Thyroid gland (tissue), 4 donors: ENCODE results near the gene GGT6. TPM values are rescaled to one million over a fixed set of nuclear protein-coding genes. Genes with fewer than 3 reads are reported as not detected.
A peak's percentile ranks its signal among the peaks of the same experiment; 100 is the strongest.

Experiments
- DNase-seq, 2 donors: peaks; one replicate each; pipeline ENCODE4 v3.0.0-alpha.2; 2019
- H3K27ac ChIP-seq, 3 donors: fragments of 200-600 bp; sonication (generic); 1 replicate in 2 of 3; 2 replicates in 1 of 3; pipeline ENCODE4 v1.5.1; 2016 to 2019; ENCODE audit warnings: mild to moderate bottlenecking in 1 of 3, moderate library complexity in 1 of 3
- H3K27me3 ChIP-seq: fragments of 200-600 bp; sonication (generic); one replicate; pipeline ENCODE4 v1.5.1; 2019
- H3K36me3 ChIP-seq, 2 donors: fragments of 200-600 bp; sonication (generic); one replicate each; pipeline ENCODE4 v1.5.1; 2016 to 2019
- H3K4me1 ChIP-seq, 2 donors: fragments of 200-600 bp; sonication (generic); one replicate each; pipeline ENCODE4 v1.5.1; 2017 to 2019
- H3K4me3 ChIP-seq, 3 donors: fragments of 200-600 bp; sonication (generic); replicated peaks in 1 of 3; 1 replicate in 2 of 3; 2 replicates in 1 of 3; pipeline ENCODE4 v1.5.1; 2016; ENCODE audit warnings: mild to moderate bottlenecking in 1 of 3
- H3K9me3 ChIP-seq: fragments of 200-600 bp; sonication (generic); one replicate; pipeline ENCODE4 v1.5.1; 2017
- CTCF ChIP-seq, 6 experiments: fragments of 200-600 bp in 3 of 6; fragments of 450-650 bp in 3 of 6; sonication (generic) in 3 of 6; IDR thresholded peaks; one replicate each; pipeline ENCODE4 v1.5.1; 2016 to 2019; ENCODE audit warnings: antibody characterized with exemption in 6 of 6, mild to moderate bottlenecking in 2 of 6, inconsistent platforms in 1 of 6, moderate library complexity in 1 of 6
- POLR2A ChIP-seq, 2 donors: fragments of 450-650 bp; IDR thresholded peaks; one replicate each; pipeline ENCODE4 v1.6.1; 2017; ENCODE audit warnings: antibody characterized with exemption in 2 of 2, mild to moderate bottlenecking in 2 of 2, moderate library complexity in 1 of 2
- WGBS, 2 donors: methylation state at CpG; one replicate each; pipeline ENCODE4 v1.1.5; 2017; 5-methylcytosine and 5-hydroxymethylcytosine counted together
- intact Hi-C: fragments of 100-400 bp; cut with DNase I; formaldehyde crosslinking; loops from one replicate; pipeline ENCODE4 v1.15.1; 2023
- total RNA-seq, 4 donors: library from RNA; depleted of rRNA; stranded (reverse); fragments of >200 nt; gene quantifications; one replicate each; pipeline ENCODE4 v1.2.3, GENCODE V29; 2016

GGT6 gene
- total RNA-seq, 4 donors from 2014 or later: 0.56 to 1.3 TPM; not detected in 2

DNA sequence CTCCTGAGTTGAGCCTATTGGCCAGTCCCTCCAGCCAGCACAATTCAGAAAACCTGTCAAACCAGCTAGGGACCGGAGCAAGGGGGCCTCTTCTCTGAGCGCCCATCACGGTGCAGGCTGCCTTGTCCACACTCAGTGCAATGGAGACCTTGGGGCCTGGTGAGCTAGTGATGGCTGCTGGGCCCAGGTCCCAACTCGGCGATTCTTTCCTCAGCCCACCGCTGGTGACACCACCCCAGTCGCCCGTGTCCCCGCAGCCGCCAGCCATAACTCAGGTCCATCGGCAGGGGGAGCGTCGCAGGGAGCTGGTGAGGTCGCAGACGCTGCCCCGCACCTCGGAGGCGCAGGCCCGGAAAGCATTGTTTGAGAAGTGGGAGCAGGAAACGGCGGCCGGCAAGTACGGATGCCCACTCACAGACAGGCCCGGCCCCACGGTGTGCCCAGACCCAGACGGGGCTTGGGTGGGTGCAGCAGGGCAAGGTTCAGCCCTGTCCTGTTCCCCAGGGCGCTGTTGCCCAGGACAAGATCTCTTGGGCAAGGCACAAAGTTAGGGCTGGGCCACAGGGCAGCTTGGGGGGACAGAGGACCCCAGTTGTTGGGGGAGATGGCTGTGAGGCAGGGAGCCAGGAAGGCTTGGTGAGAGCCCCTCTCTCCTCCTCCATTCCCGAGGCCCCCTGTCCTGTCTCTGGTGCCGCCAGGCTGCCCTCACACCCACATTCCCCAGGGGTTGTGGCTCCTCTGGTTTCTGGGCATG, 34.7 kb upstream of the GGT6 start:
- Histone ChIP-seq H3K4me3 (no peak overlapping the region), H3K36me3 (no peaks in the 10 kb centered on the region), H3K9me3 (no peaks in the 10 kb centered on the region), H3K4me1 (no peaks in the 10 kb centered on the region), H3K27ac (no peak overlapping the region), H3K27me3 (no peaks in the 10 kb centered on the region)
- intact Hi-C loops: no loop called here
- DNase-seq: peak; percentile 13 to 22
- 34 to 70% methylated on average over 6 to 13 of the region's 29 CpGs for whole genome bisulfite sequencing, 2 donors
- TF ChIP-seq CTCF (IDR thresholded peaks at IDR 0.05): peak in 3 of 6 experiments; percentile 7 to 39 (median 36)
- no peak for TF ChIP-seq POLR2A (IDR thresholded peaks at IDR 0.05)

DNA sequence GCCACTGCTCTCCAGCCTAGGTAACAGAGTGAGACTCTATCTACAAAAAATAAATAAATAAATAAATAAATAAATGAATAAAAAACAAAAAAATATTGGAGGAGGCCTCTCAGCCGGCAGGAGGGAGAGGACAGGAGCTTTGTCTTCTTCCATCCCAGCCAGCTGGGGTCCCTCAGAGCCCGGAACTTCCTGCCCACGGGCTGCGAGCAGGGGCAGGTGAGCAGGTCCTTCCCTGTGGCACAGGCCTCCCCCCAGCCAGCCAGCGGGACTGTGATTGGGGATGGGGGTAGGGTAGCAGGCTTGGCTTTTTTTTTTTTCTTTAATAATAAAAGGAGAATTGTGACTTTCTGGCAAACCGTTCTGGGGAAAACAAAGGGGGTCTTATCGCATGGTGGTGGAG, 34.0 kb upstream of the GGT6 start:
- intact Hi-C loops: no loop called here
- Histone ChIP-seq H3K4me3 (no peak overlapping the region), H3K27me3 (no peaks in the 10 kb centered on the region), H3K9me3 (no peaks in the 10 kb centered on the region), H3K27ac (no peak overlapping the region), H3K36me3 (no peaks in the 10 kb centered on the region), H3K4me1 (no peaks in the 10 kb centered on the region)
- DNase-seq: no peak
- 83 to 85% methylated on average over 7 of the region's 7 CpGs for WGBS, 2 donors
- TF ChIP-seq POLR2A (IDR thresholded peaks at IDR 0.05) (no peak), CTCF (IDR thresholded peaks at IDR 0.05) (no peak)

- no peak for DNase-seq
- no peak overlapping the region for H3K27ac ChIP-seq
- H3K9me3 ChIP-seq: no peaks in the 10 kb centered on the region
Measured at GRCh38 chr17:4593021-4593421, 32.6 kb upstream of the GGT6 start.

DNA sequence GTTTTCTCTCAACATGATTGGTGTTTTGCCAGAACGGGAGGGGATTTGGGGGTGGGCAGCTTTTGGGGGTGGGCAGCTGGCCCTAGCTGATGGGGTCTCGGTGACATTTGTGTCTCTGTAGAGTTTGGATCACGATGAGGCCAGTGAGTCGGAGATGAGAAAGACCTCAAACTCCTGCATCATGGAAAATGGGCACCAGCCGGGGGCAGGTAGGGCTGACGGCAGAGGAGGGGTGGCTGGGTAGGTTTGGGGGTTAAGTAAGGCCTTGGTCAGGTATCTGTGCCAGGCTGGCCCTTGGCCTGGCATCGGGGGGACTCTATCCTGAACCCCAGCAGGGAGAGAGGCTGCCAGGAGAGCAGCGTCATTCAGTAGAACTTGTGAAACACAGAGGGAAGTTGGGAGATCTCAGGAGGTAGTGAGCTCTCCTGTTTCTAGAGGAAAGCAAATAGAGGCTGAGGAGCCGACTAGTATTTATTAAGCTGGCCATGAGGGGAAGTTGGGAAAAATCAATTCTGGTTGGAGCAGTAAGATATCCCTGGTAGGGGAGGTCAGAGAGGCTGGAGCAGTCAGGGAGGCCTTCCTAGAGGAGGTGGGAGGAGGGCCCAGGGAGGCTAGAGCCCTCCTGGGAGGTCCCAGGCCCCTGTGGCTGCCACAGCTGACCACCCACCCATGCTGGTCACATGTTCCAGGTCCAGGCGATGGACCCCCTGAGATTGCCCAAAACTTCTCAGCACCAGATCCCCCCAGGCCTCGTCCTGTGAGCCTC, 32.0 kb upstream of the GGT6 start:
- H3K9me3 ChIP-seq: no peaks in the 10 kb centered on the region
- TF ChIP-seq POLR2A (IDR thresholded peaks at IDR 0.05) (no peak), CTCF (IDR thresholded peaks at IDR 0.05) (no peak)
- DNase-seq: no peak
- H3K27ac ChIP-seq: no peak overlapping the region
- WGBS, 2 donors: 91 to 92% methylated on average over 11 of the region's 11 CpGs
- H3K27me3 ChIP-seq: no peaks in the 10 kb centered on the region
- intact Hi-C loops: no loop called here
- no peak overlapping the region for H3K4me3 ChIP-seq
- H3K4me1 ChIP-seq: no peaks in the 10 kb centered on the region
- no peaks in the 10 kb centered on the region for H3K36me3 ChIP-seq

More at GRCh38 chr17:4593021-4593421, 32.6 kb upstream of the GGT6 start:
- Histone ChIP-seq H3K36me3 (no peaks in the 10 kb centered on the region), H3K4me1 (no peaks in the 10 kb centered on the region), H3K4me3 (no peak overlapping the region), H3K27me3 (no peaks in the 10 kb centered on the region)
- no peak for TF ChIP-seq POLR2A (IDR thresholded peaks at IDR 0.05)
- TF ChIP-seq CTCF (IDR thresholded peaks at IDR 0.05): no peak
- intact Hi-C loops: no loop called here
- WGBS, 2 donors: 80 to 90% methylated on average over 1 to 14 of the region's 14 CpGs

DNA sequence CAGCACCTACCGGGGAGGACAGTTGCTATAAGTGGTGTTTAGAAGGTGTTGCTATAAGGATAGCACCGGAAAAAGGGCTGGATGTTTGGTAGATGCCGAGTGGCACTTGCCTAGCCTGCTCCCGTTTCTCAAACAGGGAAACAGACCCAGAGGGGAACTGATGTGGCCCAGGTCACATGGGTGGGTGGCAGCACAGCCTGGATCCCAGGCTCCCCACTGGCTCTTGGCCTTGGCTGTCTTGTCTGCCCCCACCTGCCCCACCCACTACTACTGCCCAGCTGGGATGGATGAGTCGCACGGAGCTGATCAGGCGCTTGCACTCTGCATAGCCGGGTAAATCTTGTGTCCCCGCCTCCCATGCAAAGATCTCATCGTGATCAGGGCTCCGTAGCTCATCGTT, 31.2 kb upstream of the GGT6 start:
- no peak overlapping the region for H3K4me3 ChIP-seq
- no peak overlapping the region for H3K27ac ChIP-seq
- intact Hi-C loops: no loop called here
- no peak for DNase-seq
- 65 to 87% methylated on average over 4 to 9 of the region's 12 CpGs for WGBS, 2 donors
- no peaks in the 10 kb centered on the region for H3K4me1 ChIP-seq
- TF ChIP-seq POLR2A (IDR thresholded peaks at IDR 0.05) (no peak), CTCF (IDR thresholded peaks at IDR 0.05) (no peak)
- H3K27me3 ChIP-seq: no peaks in the 10 kb centered on the region
- H3K9me3 ChIP-seq: no peaks in the 10 kb centered on the region
- H3K36me3 ChIP-seq: no peaks in the 10 kb centered on the region
